OCI-M2 (cell line): ENCODE data around the gene SENP6.
"Not testable (repeated sequence)": the region's sequence is repeated elsewhere in the genome, so short reads cannot be mapped to it uniquely, and the experiment has no call there.

Source experiments
- DNase-seq: peaks from one replicate; lab custom pipeline; 2025; ENCODE audit not compliant: unreplicated experiment; lab: John Stamatoyannopoulos, UW

SENP6 gene

GRCh38 chr6:75605635-75606034 lies 4.0 kb downstream of the SENP6 start:
- DNase-seq: no peak

GRCh38 chr6:75608304-75608703 lies 6.6 kb downstream of the SENP6 start:
- DNase-seq: no peak

GRCh38 chr6:75608956-75609533 lies 7.4 kb downstream of the SENP6 start:
- DNase-seq: no peak

- DNase-seq: no peak
Measured at GRCh38 chr6:75609639-75610590, 8.2 kb downstream of the SENP6 start.

GRCh38 chr6:75611011-75611701 lies 9.5 kb downstream of the SENP6 start:
- no peak for DNase-seq

- no peak for DNase-seq
Measured at GRCh38 chr6:75611702-75612375, 10.2 kb downstream of the SENP6 start.

- DNase-seq: no peak
Measured at GRCh38 chr6:75612434-75612833, 10.8 kb downstream of the SENP6 start.

GRCh38 chr6:75613056-75613501 lies 11.4 kb downstream of the SENP6 start:
- no peak for DNase-seq

GRCh38 chr6:75618437-75618836 lies 16.8 kb downstream of the SENP6 start:
- no peak for DNase-seq

GRCh38 chr6:75619230-75619899 lies 17.7 kb downstream of the SENP6 start:
- DNase-seq: no peak

GRCh38 chr6:75620381-75621304 lies 19.0 kb downstream of the SENP6 start:
- no peak for DNase-seq

GRCh38 chr6:75621846-75622245 lies 20.2 kb downstream of the SENP6 start:
- DNase-seq: no peak

GRCh38 chr6:75623491-75623890 lies 21.8 kb downstream of the SENP6 start:
- DNase-seq: no peak

- DNase-seq: no peak
Measured at GRCh38 chr6:75624335-75624734, 22.7 kb downstream of the SENP6 start.

GRCh38 chr6:75624988-75625387 lies 23.3 kb downstream of the SENP6 start:
- no peak for DNase-seq

GRCh38 chr6:75626561-75626960 lies 24.9 kb downstream of the SENP6 start:
- no peak for DNase-seq

GRCh38 chr6:75627708-75628107 lies 26.0 kb downstream of the SENP6 start:
- DNase-seq: not testable (repeated sequence)

- no peak for DNase-seq
Measured at GRCh38 chr6:75631859-75632635, 30.4 kb downstream of the SENP6 start.

- no peak for DNase-seq
Measured at GRCh38 chr6:75633045-75633444, 31.4 kb downstream of the SENP6 start.
